H1 (cell line): Measurements from ENCODE around the gene DIPK1B. TPM values are rescaled to one million over a fixed set of nuclear protein-coding genes. Genes with fewer than 3 reads are reported as not detected.

Experiments
- BCL11A ChIP-seq, 2 experiments: IDR thresholded peaks; one replicate each; pipeline ENCODE4 v1.6.1; 2011; ENCODE audit warnings: low read depth in 2 of 2, low read length in 2 of 2, mild to moderate bottlenecking in 2 of 2
- EP300 ChIP-seq, 2 experiments: IDR thresholded peaks; 1 replicate in 1 of 2; 2 replicates in 1 of 2; pipeline ENCODE4 v1.6.1; 2011 to 2012; ENCODE audit warnings: low read depth in 2 of 2, low read length in 2 of 2, mild to moderate bottlenecking in 2 of 2, borderline replicate concordance in 1 of 2, inconsistent platforms in 1 of 2, moderate library complexity in 1 of 2
- TAF7 ChIP-seq: optimal IDR thresholded peaks from 2 replicates; pipeline ENCODE3; 2011; ENCODE audit warnings: low read depth, mild to moderate bottlenecking, inconsistent platforms, low read length, moderate library complexity, borderline replicate concordance
- polyA plus RNA-seq, 7 experiments: library from polyadenylated mRNA; depleted of rRNA in 3 of 7; stranded (reverse) in 5 of 7; unstranded in 2 of 7; fragments of >200 nt in 5 of 7; fragments of 200-250 nt in 2 of 7; gene quantifications; 1 replicate in 5 of 7; 2 replicates in 1 of 7; 4 replicates in 1 of 7; pipeline versions ENCODE4 v1.2.1 to v1.2.3, GENCODE V29; 2011 to 2013; ENCODE audit warnings: missing spikeins in 2 of 7, mixed read lengths in 2 of 7
- total RNA-seq: library from RNA; stranded (reverse); fragmentation: NEBNext Ultra II Directional; extraction: Animal tissue kit (Norgen Biotek cat#: 25700); gene quantifications from 2 replicates; pipeline ENCODE4 v1.2.1, GENCODE V29; 2021
- TF ChIP-seq, protein P1 (sequence below): fragments of 300-600 bp; sonication (generic); IDR thresholded peaks from 2 replicates; pipeline ENCODE4 v1.7.1; 2012; ENCODE audit warnings: low read length, moderate library complexity, mild to moderate bottlenecking, inconsistent platforms; ENCODE audit not compliant: insufficient replicate concordance
- TF ChIP-seq, protein P2 (sequence below): IDR thresholded peaks from 2 replicates; pipeline ENCODE4 v1.6.1; 2012; ENCODE audit warnings: inconsistent platforms
- TF ChIP-seq, protein P3 (sequence below), 3 experiments: IDR thresholded peaks; 1 replicate in 2 of 3; 2 replicates in 1 of 3; pipeline versions ENCODE4 v1.5.1 to v1.6.1; 2011; ENCODE audit warnings: low read length in 3 of 3, mild to moderate bottlenecking in 3 of 3, inconsistent platforms in 2 of 3, low read depth in 1 of 3, moderate library complexity in 1 of 3; ENCODE audit not compliant: insufficient read depth in 1 of 3; ENCODE audit errors: control extremely low read depth in 1 of 3

The DIPK1B gene
- total and polyA plus RNA-seq, 2 of the 8 experiments (the other 6 are each of a cell fraction or from before 2014, with no cell fraction given) = 32.3 to 64.8 TPM

DNA sequence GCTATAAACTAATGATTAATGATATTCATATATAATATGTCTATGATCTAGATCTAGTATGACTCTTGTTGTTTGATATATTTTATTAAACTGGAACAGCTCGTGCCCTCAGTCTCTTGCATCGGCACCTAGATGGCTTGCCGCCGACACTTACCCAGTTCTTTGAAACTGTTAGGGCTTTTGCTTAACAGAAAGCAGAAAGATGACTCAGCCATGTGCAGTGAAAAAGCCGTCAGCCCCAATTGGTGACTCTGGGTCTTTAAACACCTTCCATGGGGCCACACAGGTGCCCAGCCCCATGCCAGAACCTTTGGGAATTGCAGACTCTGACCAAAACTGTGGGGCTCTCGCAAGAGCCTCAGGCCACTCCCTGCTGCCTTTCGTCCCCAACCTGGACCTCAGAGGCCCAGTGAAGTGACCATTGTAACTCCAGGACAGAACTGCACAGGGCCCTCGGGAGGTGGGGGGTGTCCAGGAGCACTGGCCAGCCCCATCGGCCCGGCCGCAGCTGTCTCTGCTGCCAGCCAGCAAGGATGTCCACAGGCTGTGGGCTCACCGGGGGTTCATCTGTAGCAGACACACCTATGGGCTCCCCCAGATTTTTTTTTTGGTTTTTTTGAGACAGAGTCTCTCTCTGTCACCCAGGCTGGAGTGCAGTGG, 22.6 kb downstream of the DIPK1B start (continued):
- TF ChIP-seq, protein P1, sequence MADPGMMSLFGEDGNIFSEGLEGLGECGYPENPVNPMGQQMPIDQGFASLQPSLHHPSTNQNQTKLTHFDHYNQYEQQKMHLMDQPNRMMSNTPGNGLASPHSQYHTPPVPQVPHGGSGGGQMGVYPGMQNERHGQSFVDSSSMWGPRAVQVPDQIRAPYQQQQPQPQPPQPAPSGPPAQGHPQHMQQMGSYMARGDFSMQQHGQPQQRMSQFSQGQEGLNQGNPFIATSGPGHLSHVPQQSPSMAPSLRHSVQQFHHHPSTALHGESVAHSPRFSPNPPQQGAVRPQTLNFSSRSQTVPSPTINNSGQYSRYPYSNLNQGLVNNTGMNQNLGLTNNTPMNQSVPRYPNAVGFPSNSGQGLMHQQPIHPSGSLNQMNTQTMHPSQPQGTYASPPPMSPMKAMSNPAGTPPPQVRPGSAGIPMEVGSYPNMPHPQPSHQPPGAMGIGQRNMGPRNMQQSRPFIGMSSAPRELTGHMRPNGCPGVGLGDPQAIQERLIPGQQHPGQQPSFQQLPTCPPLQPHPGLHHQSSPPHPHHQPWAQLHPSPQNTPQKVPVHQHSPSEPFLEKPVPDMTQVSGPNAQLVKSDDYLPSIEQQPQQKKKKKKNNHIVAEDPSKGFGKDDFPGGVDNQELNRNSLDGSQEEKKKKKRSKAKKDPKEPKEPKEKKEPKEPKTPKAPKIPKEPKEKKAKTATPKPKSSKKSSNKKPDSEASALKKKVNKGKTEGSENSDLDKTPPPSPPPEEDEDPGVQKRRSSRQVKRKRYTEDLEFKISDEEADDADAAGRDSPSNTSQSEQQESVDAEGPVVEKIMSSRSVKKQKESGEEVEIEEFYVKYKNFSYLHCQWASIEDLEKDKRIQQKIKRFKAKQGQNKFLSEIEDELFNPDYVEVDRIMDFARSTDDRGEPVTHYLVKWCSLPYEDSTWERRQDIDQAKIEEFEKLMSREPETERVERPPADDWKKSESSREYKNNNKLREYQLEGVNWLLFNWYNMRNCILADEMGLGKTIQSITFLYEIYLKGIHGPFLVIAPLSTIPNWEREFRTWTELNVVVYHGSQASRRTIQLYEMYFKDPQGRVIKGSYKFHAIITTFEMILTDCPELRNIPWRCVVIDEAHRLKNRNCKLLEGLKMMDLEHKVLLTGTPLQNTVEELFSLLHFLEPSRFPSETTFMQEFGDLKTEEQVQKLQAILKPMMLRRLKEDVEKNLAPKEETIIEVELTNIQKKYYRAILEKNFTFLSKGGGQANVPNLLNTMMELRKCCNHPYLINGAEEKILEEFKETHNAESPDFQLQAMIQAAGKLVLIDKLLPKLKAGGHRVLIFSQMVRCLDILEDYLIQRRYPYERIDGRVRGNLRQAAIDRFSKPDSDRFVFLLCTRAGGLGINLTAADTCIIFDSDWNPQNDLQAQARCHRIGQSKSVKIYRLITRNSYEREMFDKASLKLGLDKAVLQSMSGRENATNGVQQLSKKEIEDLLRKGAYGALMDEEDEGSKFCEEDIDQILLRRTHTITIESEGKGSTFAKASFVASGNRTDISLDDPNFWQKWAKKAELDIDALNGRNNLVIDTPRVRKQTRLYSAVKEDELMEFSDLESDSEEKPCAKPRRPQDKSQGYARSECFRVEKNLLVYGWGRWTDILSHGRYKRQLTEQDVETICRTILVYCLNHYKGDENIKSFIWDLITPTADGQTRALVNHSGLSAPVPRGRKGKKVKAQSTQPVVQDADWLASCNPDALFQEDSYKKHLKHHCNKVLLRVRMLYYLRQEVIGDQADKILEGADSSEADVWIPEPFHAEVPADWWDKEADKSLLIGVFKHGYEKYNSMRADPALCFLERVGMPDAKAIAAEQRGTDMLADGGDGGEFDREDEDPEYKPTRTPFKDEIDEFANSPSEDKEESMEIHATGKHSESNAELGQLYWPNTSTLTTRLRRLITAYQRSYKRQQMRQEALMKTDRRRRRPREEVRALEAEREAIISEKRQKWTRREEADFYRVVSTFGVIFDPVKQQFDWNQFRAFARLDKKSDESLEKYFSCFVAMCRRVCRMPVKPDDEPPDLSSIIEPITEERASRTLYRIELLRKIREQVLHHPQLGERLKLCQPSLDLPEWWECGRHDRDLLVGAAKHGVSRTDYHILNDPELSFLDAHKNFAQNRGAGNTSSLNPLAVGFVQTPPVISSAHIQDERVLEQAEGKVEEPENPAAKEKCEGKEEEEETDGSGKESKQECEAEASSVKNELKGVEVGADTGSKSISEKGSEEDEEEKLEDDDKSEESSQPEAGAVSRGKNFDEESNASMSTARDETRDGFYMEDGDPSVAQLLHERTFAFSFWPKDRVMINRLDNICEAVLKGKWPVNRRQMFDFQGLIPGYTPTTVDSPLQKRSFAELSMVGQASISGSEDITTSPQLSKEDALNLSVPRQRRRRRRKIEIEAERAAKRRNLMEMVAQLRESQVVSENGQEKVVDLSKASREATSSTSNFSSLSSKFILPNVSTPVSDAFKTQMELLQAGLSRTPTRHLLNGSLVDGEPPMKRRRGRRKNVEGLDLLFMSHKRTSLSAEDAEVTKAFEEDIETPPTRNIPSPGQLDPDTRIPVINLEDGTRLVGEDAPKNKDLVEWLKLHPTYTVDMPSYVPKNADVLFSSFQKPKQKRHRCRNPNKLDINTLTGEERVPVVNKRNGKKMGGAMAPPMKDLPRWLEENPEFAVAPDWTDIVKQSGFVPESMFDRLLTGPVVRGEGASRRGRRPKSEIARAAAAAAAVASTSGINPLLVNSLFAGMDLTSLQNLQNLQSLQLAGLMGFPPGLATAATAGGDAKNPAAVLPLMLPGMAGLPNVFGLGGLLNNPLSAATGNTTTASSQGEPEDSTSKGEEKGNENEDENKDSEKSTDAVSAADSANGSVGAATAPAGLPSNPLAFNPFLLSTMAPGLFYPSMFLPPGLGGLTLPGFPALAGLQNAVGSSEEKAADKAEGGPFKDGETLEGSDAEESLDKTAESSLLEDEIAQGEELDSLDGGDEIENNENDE = no peak
- TF ChIP-seq TAF7 = no peak
- TF ChIP-seq EP300 (IDR thresholded peaks at IDR 0.05; ENCODE audit: borderline replicate concordance in 1 of 2, low read depth in 2 of 2, low read length in 2 of 2) = no peak
- no peak for TF ChIP-seq BCL11A (IDR thresholded peaks at IDR 0.05; ENCODE audit: low read depth in 2 of 2, low read length in 2 of 2)
- TF ChIP-seq, protein P2, sequence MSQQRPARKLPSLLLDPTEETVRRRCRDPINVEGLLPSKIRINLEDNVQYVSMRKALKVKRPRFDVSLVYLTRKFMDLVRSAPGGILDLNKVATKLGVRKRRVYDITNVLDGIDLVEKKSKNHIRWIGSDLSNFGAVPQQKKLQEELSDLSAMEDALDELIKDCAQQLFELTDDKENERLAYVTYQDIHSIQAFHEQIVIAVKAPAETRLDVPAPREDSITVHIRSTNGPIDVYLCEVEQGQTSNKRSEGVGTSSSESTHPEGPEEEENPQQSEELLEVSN = no peak
- TF ChIP-seq, protein P3, sequence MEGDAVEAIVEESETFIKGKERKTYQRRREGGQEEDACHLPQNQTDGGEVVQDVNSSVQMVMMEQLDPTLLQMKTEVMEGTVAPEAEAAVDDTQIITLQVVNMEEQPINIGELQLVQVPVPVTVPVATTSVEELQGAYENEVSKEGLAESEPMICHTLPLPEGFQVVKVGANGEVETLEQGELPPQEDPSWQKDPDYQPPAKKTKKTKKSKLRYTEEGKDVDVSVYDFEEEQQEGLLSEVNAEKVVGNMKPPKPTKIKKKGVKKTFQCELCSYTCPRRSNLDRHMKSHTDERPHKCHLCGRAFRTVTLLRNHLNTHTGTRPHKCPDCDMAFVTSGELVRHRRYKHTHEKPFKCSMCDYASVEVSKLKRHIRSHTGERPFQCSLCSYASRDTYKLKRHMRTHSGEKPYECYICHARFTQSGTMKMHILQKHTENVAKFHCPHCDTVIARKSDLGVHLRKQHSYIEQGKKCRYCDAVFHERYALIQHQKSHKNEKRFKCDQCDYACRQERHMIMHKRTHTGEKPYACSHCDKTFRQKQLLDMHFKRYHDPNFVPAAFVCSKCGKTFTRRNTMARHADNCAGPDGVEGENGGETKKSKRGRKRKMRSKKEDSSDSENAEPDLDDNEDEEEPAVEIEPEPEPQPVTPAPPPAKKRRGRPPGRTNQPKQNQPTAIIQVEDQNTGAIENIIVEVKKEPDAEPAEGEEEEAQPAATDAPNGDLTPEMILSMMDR (IDR thresholded peaks at IDR 0.05; ENCODE audit: control extremely low read depth in 1 of 3, insufficient read depth in 1 of 3, low read depth in 1 of 3, low read length in 3 of 3) = no peak
